ENCODE data around the gene EHHADH.
"Not testable (repeated sequence)": the region's sequence is repeated elsewhere in the genome, so short reads cannot be mapped to it uniquely, and the experiment has no call there.

Gene EHHADH

DNA sequence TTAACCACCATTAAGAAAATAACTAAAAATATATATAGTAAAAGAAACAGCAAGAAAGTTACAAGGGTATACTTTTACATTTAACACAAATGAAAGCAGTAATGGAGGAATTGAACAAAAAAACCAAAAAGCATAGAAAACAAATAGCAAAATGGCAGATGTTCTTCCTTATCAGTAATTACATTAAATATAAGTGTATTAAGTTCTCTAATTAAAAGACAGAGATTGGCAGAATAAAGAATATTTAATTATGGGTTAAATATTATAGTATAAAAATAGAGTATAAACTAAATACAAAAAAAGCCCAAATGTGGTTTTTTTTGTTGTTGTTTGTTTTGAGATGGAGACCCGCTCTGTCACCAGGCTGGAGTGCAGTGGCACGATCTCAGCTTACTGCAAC lies 20.5 kb downstream of the EHHADH start:
- TF ChIP-seq, protein P1, sequence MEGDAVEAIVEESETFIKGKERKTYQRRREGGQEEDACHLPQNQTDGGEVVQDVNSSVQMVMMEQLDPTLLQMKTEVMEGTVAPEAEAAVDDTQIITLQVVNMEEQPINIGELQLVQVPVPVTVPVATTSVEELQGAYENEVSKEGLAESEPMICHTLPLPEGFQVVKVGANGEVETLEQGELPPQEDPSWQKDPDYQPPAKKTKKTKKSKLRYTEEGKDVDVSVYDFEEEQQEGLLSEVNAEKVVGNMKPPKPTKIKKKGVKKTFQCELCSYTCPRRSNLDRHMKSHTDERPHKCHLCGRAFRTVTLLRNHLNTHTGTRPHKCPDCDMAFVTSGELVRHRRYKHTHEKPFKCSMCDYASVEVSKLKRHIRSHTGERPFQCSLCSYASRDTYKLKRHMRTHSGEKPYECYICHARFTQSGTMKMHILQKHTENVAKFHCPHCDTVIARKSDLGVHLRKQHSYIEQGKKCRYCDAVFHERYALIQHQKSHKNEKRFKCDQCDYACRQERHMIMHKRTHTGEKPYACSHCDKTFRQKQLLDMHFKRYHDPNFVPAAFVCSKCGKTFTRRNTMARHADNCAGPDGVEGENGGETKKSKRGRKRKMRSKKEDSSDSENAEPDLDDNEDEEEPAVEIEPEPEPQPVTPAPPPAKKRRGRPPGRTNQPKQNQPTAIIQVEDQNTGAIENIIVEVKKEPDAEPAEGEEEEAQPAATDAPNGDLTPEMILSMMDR (conservative IDR thresholded peaks at IDR 0.05; ENCODE audit: low read length), result no peak
- no peak for TF ChIP-seq EZH2phosphoT487 (IDR thresholded peaks at IDR 0.05; ENCODE audit: borderline replicate concordance)
- no peak overlapping the region for H3K9ac ChIP-seq (ENCODE audit: low read depth, low read length, poor library complexity, severe bottlenecking)
- H3K9me3 ChIP-seq (ENCODE audit: insufficient read depth, low read depth, low read length), result peaks cover 2% of the 10 kb centered on the region; the same call in 1 of the 2 replicates
- no peaks in the 10 kb centered on the region for H3K4me1 ChIP-seq (ENCODE audit: insufficient read depth, low read length, poor library complexity, severe bottlenecking)
- H3K9me2 ChIP-seq (replicated peaks; ENCODE audit: low read depth, low read length), result no peaks in the 10 kb centered on the region
- H2AFZ ChIP-seq (ENCODE audit: low read length), result no peak overlapping the region
- H3F3A ChIP-seq (ENCODE audit: low read depth), result no peaks in the 10 kb centered on the region
- H3K27me3 ChIP-seq (ENCODE audit: insufficient read depth, low read length, poor library complexity, severe bottlenecking), result no peaks in the 10 kb centered on the region
- H3K4me3 ChIP-seq (ENCODE audit: low read length, poor library complexity, severe bottlenecking), result no peak overlapping the region
- H3K79me2 ChIP-seq (ENCODE audit: insufficient read depth, low read length), result no peaks in the 10 kb centered on the region
- no peaks in the 10 kb centered on the region for H4K20me1 ChIP-seq (ENCODE audit: insufficient read depth, low read length, poor library complexity, severe bottlenecking)
- H3K36me3 ChIP-seq (ENCODE audit: insufficient read depth, low read length), result no peaks in the 10 kb centered on the region
- no peak overlapping the region for H3K4me2 ChIP-seq (ENCODE audit: low read depth, low read length, poor library complexity, severe bottlenecking)

DNA sequence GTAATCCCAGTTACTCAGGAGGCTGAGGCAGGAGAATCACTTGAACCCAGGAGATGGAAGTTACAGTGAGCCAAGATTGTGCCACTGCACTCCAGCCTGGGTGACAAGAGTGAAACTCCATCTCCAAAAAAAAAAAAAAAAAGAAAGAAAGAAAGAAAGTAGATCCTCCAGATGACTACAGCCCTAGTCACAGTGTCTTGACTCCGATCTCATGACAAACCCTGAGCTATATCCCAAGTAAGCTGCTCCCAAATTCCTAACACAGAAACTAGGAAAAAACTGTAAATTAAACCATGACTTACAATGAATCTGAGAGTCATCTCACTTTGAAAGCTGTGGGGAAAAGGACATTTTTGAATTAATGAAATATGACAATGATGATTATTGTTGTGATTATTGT lies 27.3 kb downstream of the EHHADH start:
- not testable (repeated sequence) for H2AFZ ChIP-seq (ENCODE audit: low read length); H3K4me1 ChIP-seq (ENCODE audit: insufficient read depth, low read length, poor library complexity, severe bottlenecking)

DNA sequence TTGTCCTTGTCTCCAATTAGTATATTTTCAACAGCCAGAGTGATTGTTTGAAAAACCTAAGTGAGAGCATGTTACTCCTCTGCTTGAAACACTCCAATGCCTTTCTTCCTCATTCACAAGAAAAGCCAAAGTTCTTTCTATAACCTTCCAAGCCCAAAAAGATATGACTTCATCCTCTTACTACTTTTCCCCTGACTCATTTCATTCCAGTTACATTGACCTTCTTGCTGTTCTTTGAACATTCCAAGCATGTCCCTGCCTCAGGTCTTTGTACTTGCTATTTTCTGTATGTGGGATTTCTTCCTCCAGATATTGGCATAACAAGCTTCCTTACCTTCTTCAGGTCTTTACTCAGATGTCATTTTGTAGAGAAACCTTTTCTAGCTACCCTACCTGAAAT lies 28.3 kb downstream of the EHHADH start:
- Histone ChIP-seq H3K79me2 (ENCODE audit: insufficient read depth, low read length) (no peaks in the 10 kb centered on the region), H3K27me3 (ENCODE audit: insufficient read depth, low read length, poor library complexity, severe bottlenecking) (no peaks in the 10 kb centered on the region), H3F3A (ENCODE audit: low read depth) (no peaks in the 10 kb centered on the region), H3K4me2 (ENCODE audit: low read depth, low read length, poor library complexity, severe bottlenecking) (no peak overlapping the region), H4K20me1 (ENCODE audit: insufficient read depth, low read length, poor library complexity, severe bottlenecking) (no peaks in the 10 kb centered on the region), H3K9me2 (replicated peaks; ENCODE audit: low read depth, low read length) (no peaks in the 10 kb centered on the region), H3K9me3 (ENCODE audit: insufficient read depth, low read depth, low read length) (no peaks in the 10 kb centered on the region), H2AFZ (ENCODE audit: low read length) (no peak overlapping the region), H3K36me3 (ENCODE audit: insufficient read depth, low read length) (no peaks in the 10 kb centered on the region), H3K4me3 (ENCODE audit: low read length, poor library complexity, severe bottlenecking) (no peak overlapping the region), H3K4me1 (ENCODE audit: insufficient read depth, low read length, poor library complexity, severe bottlenecking) (no peaks in the 10 kb centered on the region), H3K9ac (ENCODE audit: low read depth, low read length, poor library complexity, severe bottlenecking) (no peak overlapping the region)
- TF ChIP-seq EZH2phosphoT487 (IDR thresholded peaks at IDR 0.05; ENCODE audit: borderline replicate concordance), result no peak
- TF ChIP-seq, protein P1 (conservative IDR thresholded peaks at IDR 0.05; ENCODE audit: low read length), result no peak

More for the DNA sequence above, 27.3 kb downstream of the EHHADH start:
- not testable (repeated sequence) for H3K9me3 ChIP-seq (ENCODE audit: insufficient read depth, low read depth, low read length); H3K9ac ChIP-seq (ENCODE audit: low read depth, low read length, poor library complexity, severe bottlenecking); H3F3A ChIP-seq (ENCODE audit: low read depth); H3K4me3 ChIP-seq (ENCODE audit: low read length, poor library complexity, severe bottlenecking); H3K79me2 ChIP-seq (ENCODE audit: insufficient read depth, low read length); H3K9me2 ChIP-seq (replicated peaks; ENCODE audit: low read depth, low read length); H3K4me2 ChIP-seq (ENCODE audit: low read depth, low read length, poor library complexity, severe bottlenecking); H3K27me3 ChIP-seq (ENCODE audit: insufficient read depth, low read length, poor library complexity, severe bottlenecking); H4K20me1 ChIP-seq (ENCODE audit: insufficient read depth, low read length, poor library complexity, severe bottlenecking); H3K36me3 ChIP-seq (ENCODE audit: insufficient read depth, low read length)

DNA sequence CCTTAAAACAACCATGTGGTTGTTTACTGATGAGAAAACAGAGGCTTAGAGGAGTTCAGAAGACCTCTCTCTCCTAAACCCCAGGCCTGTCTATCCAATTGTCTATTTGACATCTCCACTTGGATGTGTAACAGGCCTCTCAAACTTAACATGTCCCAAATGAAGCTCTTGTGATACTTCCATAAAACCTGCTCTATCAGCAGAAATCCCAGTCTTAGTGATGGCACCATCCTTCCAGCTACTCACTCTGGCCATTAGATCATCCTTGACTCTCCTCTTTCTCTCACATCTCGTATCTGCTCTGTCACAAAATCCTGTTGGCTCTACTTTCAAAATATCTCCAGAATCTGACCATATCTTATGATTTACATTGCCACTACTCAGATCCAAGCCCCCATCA lies 28.8 kb downstream of the EHHADH start:
- Histone ChIP-seq H2AFZ (ENCODE audit: low read length) (no peak overlapping the region), H3K36me3 (ENCODE audit: insufficient read depth, low read length) (no peaks in the 10 kb centered on the region), H3K9me2 (replicated peaks; ENCODE audit: low read depth, low read length) (no peaks in the 10 kb centered on the region), H3K9me3 (ENCODE audit: insufficient read depth, low read depth, low read length) (no peaks in the 10 kb centered on the region), H3F3A (ENCODE audit: low read depth) (no peaks in the 10 kb centered on the region), H3K27me3 (ENCODE audit: insufficient read depth, low read length, poor library complexity, severe bottlenecking) (no peaks in the 10 kb centered on the region), H3K4me3 (ENCODE audit: low read length, poor library complexity, severe bottlenecking) (no peak overlapping the region), H4K20me1 (ENCODE audit: insufficient read depth, low read length, poor library complexity, severe bottlenecking) (no peaks in the 10 kb centered on the region), H3K4me1 (ENCODE audit: insufficient read depth, low read length, poor library complexity, severe bottlenecking) (no peaks in the 10 kb centered on the region), H3K79me2 (ENCODE audit: insufficient read depth, low read length) (no peaks in the 10 kb centered on the region), H3K4me2 (ENCODE audit: low read depth, low read length, poor library complexity, severe bottlenecking) (no peak overlapping the region), H3K9ac (ENCODE audit: low read depth, low read length, poor library complexity, severe bottlenecking) (no peak overlapping the region)
- TF ChIP-seq, protein P1 (conservative IDR thresholded peaks at IDR 0.05; ENCODE audit: low read length), result no peak
- TF ChIP-seq EZH2phosphoT487 (IDR thresholded peaks at IDR 0.05; ENCODE audit: borderline replicate concordance), result no peak
